Measurements from ENCODE around the gene DYRK1B. TPM values are rescaled to one million over a fixed set of nuclear protein-coding genes. Genes with fewer than 3 reads are reported as not detected.
A peak's percentile ranks its signal among the peaks of the same experiment; 100 is the strongest.

Gene DYRK1B
- total and polyA plus RNA-seq, 12 donors = 7.8 to 66.6 (median 25.5) TPM

DNA sequence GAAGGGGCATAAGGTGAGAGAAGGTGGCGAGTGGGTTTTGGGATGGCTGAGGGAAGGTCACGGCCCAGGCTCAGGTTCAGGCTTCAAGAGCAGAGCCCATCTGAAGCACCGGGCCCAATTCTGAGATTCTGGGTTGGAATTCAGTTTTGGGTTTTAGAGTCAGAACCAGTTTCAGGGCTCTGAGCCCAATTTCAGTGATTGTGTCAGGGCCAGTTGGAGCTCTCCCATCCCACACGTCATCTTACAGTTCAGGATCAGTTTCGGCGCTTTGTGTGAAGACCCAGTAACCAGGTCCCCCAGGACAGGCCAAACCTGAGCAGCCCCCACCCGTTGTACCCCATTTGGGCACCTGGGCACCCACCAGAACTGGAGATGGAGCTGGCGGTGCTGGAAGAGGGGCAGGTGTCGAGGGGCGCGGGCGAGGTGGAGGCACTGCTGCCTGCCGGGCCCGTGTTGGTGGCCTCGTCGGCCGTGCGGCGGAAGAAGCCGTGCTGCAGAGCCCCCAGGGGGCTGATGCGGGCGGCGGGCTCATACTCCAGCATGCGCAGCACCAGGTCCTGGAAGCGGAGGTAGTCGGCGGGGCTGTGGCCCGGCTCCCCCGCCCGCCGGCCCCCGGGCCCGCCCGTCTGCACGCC lies 7.5 kb downstream of the DYRK1B start:
- Histone ChIP-seq H3K27me3 (no peaks in the 10 kb centered on the region), H3K9me3 (replicated peaks in 1 of 3) (no peaks in the 10 kb centered on the region), H3K36me3 (replicated peaks in 1 of 2) (peaks cover 0 to 63% of the 10 kb centered on the region in 2 donors), H3K4me1 (replicated peaks in 1 of 2) (peaks cover 3 to 6% of the 10 kb centered on the region in 2 donors), H3K4me3 (no peak overlapping the region), H3K27ac (no peak overlapping the region)
- TF ChIP-seq POLR2A (IDR thresholded peaks at IDR 0.05) = no peak
- TF ChIP-seq, protein P1, sequence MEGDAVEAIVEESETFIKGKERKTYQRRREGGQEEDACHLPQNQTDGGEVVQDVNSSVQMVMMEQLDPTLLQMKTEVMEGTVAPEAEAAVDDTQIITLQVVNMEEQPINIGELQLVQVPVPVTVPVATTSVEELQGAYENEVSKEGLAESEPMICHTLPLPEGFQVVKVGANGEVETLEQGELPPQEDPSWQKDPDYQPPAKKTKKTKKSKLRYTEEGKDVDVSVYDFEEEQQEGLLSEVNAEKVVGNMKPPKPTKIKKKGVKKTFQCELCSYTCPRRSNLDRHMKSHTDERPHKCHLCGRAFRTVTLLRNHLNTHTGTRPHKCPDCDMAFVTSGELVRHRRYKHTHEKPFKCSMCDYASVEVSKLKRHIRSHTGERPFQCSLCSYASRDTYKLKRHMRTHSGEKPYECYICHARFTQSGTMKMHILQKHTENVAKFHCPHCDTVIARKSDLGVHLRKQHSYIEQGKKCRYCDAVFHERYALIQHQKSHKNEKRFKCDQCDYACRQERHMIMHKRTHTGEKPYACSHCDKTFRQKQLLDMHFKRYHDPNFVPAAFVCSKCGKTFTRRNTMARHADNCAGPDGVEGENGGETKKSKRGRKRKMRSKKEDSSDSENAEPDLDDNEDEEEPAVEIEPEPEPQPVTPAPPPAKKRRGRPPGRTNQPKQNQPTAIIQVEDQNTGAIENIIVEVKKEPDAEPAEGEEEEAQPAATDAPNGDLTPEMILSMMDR (IDR thresholded peaks at IDR 0.05) = no peak
- no peak for DNase-seq
- WGBS, 4 donors = 90 to 95% (median 93%) methylated on average over 22 to 35 of the region's 35 CpGs
- intact Hi-C loops (cut with DNase I) = no loop called here

DNA sequence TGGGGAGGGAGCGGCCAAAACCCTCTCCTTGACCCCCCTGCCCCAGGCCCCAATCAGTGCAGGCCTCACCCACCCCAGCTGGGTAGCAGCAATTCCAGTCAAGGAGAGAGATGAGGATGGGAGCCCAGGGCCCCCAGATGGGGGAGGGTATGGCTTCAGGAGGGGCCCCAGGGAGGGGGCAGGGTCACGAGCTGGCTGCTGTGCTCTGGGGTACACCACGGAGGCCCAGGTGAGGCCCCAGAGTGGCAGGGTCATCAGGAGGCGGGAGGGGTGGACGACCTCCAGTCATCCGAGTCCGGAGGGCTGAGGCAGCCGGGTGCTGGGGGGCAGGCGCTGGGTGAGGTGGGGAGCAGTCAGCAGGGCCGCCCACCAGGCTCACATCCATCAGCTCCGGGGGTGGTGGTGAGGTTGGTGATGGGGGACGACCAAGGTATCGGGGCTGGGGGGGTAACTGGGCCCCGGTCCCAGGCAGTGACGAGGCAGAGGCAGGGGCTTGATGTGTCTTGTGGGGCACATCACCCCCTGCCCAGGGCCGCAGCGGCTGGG lies 8.4 kb downstream of the DYRK1B start:
- no peaks in the 10 kb centered on the region for H3K27me3 ChIP-seq
- peak in 1 of 7 donors; percentile 32 for DNase-seq
- H3K9me3 ChIP-seq (replicated peaks in 1 of 3) = no peaks in the 10 kb centered on the region
- H3K4me3 ChIP-seq = no peak overlapping the region
- H3K36me3 ChIP-seq (replicated peaks in 1 of 2) = peaks cover 0 to 54% of the 10 kb centered on the region in 2 donors
- intact Hi-C loops (cut with DNase I) = no loop called here
- WGBS, 4 donors = 75 to 86% (median 80%) methylated on average over 10 to 17 of the region's 17 CpGs
- H3K27ac ChIP-seq = peak overlapping the region in 1 of 5 donors; percentile 64
- TF ChIP-seq, protein P1 (IDR thresholded peaks at IDR 0.05) = no peak
- no peak for TF ChIP-seq POLR2A (IDR thresholded peaks at IDR 0.05)
- H3K4me1 ChIP-seq (replicated peaks in 1 of 2) = peaks cover 3 to 6% of the 10 kb centered on the region in 2 donors

DNA sequence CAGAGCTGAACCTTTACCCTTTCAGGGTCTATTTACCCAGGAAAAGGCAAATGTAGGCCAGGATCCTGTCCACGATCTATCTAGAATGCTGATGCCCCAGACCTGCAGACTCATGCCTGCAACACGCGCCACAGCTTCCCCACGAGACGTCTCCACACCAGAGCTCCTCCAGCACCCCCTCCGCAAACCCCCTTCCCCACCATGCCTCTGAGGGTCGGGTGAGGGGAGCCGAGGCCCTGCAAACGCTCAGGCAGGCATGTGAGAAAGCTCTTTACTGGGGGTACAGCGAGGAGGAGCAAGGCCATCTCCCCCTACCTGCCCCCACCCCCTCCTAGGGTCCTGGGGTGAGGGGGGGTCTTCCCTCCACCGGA lies 8.9 kb downstream of the DYRK1B start:
- no peak for TF ChIP-seq POLR2A (IDR thresholded peaks at IDR 0.05)
- TF ChIP-seq, protein P1 (IDR thresholded peaks at IDR 0.05) = no peak
- WGBS, 4 donors = 67 to 79% (median 72%) methylated on average over 7 to 11 of the region's 11 CpGs

DNA sequence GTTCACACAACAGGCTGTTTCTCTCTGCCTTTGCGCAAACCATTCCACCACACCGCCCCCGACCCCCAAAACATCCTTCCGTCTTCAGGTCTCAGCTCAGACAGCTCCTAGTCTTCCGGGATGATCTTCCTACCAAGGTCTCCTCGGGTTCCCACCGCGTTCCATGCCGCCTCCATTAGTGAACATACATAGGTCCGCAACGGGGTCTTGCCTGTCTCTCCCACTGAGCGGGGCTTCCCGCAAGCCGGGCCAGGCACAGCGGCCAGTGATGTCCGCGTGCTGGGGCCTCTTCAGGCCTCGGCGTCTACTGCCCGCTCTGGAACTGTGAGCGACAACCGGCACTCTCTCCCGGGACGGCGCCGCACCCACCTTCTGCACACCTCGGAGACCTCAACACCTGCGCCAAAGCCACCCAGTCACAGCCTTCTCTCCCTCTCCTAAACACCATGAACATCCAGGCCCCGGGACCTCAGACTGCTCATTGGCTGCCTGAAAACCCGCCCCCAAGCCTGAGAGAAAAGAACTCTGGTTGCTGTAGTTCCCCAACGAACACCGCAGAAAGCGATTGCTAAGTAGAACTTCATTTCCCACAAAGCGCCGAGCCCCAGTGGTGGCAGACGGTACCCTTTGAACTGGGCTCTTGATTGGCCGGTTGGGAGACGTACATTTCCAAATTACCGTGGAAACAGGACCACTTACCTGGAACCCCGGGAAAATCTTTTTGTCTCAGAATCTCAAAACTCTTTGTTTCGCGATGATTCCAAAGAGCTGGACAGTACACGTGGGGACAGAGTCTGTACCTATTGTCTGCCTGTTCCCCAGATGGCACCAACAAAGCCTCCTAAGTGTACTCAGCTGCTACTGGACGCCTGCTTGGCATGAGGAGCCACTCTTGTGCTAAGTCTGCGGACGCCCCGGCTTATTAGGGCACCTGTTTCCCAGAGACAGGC lies 9.5 kb downstream of the DYRK1B start:
- no peaks in the 10 kb centered on the region for H3K27me3 ChIP-seq
- intact Hi-C loops (cut with DNase I) = no loop called here
- peak overlapping the region in 4 of 5 donors; percentile 25 to 69 (median 56) for H3K27ac ChIP-seq

More for the DNA sequence above, 8.9 kb downstream of the DYRK1B start:
- Histone ChIP-seq H3K4me1 (replicated peaks in 1 of 2) (peaks cover 3 to 6% of the 10 kb centered on the region in 2 donors), H3K9me3 (replicated peaks in 1 of 3) (no peaks in the 10 kb centered on the region), H3K27me3 (no peaks in the 10 kb centered on the region), H3K36me3 (replicated peaks in 1 of 2) (peaks cover 0 to 49% of the 10 kb centered on the region in 2 donors), H3K4me3 (no peak overlapping the region), H3K27ac (peak overlapping the region in 2 of 5 donors; percentile 64 to 65)
- DNase-seq = peak in 1 of 7 donors; percentile 50
- intact Hi-C loops (cut with DNase I) = no loop called here

More for the DNA sequence above, 9.5 kb downstream of the DYRK1B start:
- Histone ChIP-seq H3K4me1 (replicated peaks in 1 of 2) (peaks cover 3 to 6% of the 10 kb centered on the region in 2 donors), H3K4me3 (peak overlapping the region; percentile 47 to 80 (median 64)), H3K9me3 (replicated peaks in 1 of 3) (no peaks in the 10 kb centered on the region), H3K36me3 (replicated peaks in 1 of 2) (peaks cover 0 to 42% of the 10 kb centered on the region in 2 donors)
- peak; percentile 88 to 97 (median 94) for DNase-seq
- TF ChIP-seq POLR2A (IDR thresholded peaks at IDR 0.05) = peak; percentile 48 to 81
- TF ChIP-seq, protein P1 (IDR thresholded peaks at IDR 0.05) = peak in 2 of 6 experiments; percentile 13 to 29
- 4 to 15% (median 4%) methylated on average over 24 to 47 of the region's 47 CpGs for WGBS, 4 donors

Data from adrenal gland (tissue), 12 donors.